Left kidney (tissue), 2 donors: Measurements from ENCODE around the gene MRC1. TPM values are rescaled to one million over a fixed set of nuclear protein-coding genes. Genes with fewer than 3 reads are reported as not detected.

Source experiments
- DNase-seq: peaks from one replicate; pipeline ENCODE4 v3.0.0-alpha.2; 2013
- polyA plus RNA-seq: library from polyadenylated mRNA; unstranded; fragments of 120-200 nt; gene quantifications from one replicate; pipeline ENCODE4 v1.2.1, GENCODE V29; 2013; ENCODE audit not compliant: insufficient read length

The MRC1 gene
- polyA plus RNA-seq, 1 donor = 9.5 TPM

- DNase-seq = no peak
These were observed 14.1 kb upstream of the MRC1 start for GRCh38 chr10:17795083-17795482.

GRCh38 chr10:17795813-17796594, 13.1 kb upstream of the MRC1 start:
- DNase-seq = no peak

GRCh38 chr10:17801507-17801906, 7.6 kb upstream of the MRC1 start:
- DNase-seq = no peak

- no peak for DNase-seq
These were observed 6.8 kb upstream of the MRC1 start for GRCh38 chr10:17802350-17802749.

- no peak for DNase-seq
These were observed 6.2 kb upstream of the MRC1 start for GRCh38 chr10:17802976-17803375.

- no peak for DNase-seq
These were observed 3.8 kb upstream of the MRC1 start for GRCh38 chr10:17805330-17805729.

- DNase-seq = no peak
These were observed 3.1 kb upstream of the MRC1 start for GRCh38 chr10:17805921-17806577.

- no peak for DNase-seq
These were observed 2.2 kb downstream of the MRC1 start for GRCh38 chr10:17811146-17811865.

GRCh38 chr10:17814973-17815372, 5.8 kb downstream of the MRC1 start:
- no peak for DNase-seq

- no peak for DNase-seq
These were observed 7.1 kb downstream of the MRC1 start for GRCh38 chr10:17816199-17816598.

- DNase-seq = no peak
These were observed 8.2 kb downstream of the MRC1 start for GRCh38 chr10:17817316-17817715.

- no peak for DNase-seq
These were observed 8.6 kb downstream of the MRC1 start for GRCh38 chr10:17817790-17818189.

- no peak for DNase-seq
These were observed 10.7 kb downstream of the MRC1 start for GRCh38 chr10:17819836-17820235.

GRCh38 chr10:17820943-17821342, 11.8 kb downstream of the MRC1 start:
- no peak for DNase-seq

- no peak for DNase-seq
These were observed 12.7 kb downstream of the MRC1 start for GRCh38 chr10:17821893-17822292.

GRCh38 chr10:17831341-17831740, 22.2 kb downstream of the MRC1 start:
- DNase-seq = no peak

- DNase-seq = peak; percentile 6
These were observed 22.7 kb downstream of the MRC1 start for GRCh38 chr10:17831896-17832295.

- no peak for DNase-seq
These were observed 24.5 kb downstream of the MRC1 start for GRCh38 chr10:17833656-17834055.

GRCh38 chr10:17835688-17836087, 26.5 kb downstream of the MRC1 start:
- no peak for DNase-seq

GRCh38 chr10:17836942-17837341, 27.8 kb downstream of the MRC1 start:
- DNase-seq = peak; percentile 4

- no peak for DNase-seq
These were observed 29.0 kb downstream of the MRC1 start for GRCh38 chr10:17838080-17838648.

- DNase-seq = no peak
These were observed 31.9 kb downstream of the MRC1 start for GRCh38 chr10:17841050-17841449.

GRCh38 chr10:17842641-17843040, 33.5 kb downstream of the MRC1 start:
- DNase-seq = no peak
